Activated naive CD8-positive, alpha-beta T cell treated with anti-CD3 and anti-CD28 coated beads for 36 hours (primary cell): ENCODE results near the gene PCDHGA1. TPM values are rescaled to one million over a fixed set of nuclear protein-coding genes. Genes with fewer than 3 reads are reported as not detected.

Experiments
- DNase-seq: peaks from one replicate; pipeline ENCODE4 v3.0.0; 2021
- H3K27ac Mint-ChIP-seq: one replicate; pipeline ENCODE4 v1.8.0; 2022; ENCODE audit warnings: mild to moderate bottlenecking, moderate library complexity, mixed read lengths
- H3K27me3 Mint-ChIP-seq: one replicate; pipeline ENCODE4 v1.8.0; 2022; ENCODE audit warnings: mild to moderate bottlenecking, mixed read lengths
- H3K36me3 Mint-ChIP-seq: one replicate; pipeline ENCODE4 v1.8.0; 2021; ENCODE audit warnings: mild to moderate bottlenecking, mixed read lengths
- H3K4me1 Mint-ChIP-seq: one replicate; pipeline ENCODE4 v1.8.0; 2021; ENCODE audit warnings: mixed read lengths
- H3K4me3 Mint-ChIP-seq: one replicate; pipeline ENCODE4 v1.8.0; 2022; ENCODE audit warnings: mild to moderate bottlenecking, moderate library complexity, mixed read lengths
- H3K9me3 Mint-ChIP-seq: one replicate; pipeline ENCODE4 v1.8.0; 2022; ENCODE audit warnings: mixed read lengths
- total RNA-seq, 2 experiments: library from RNA; stranded (reverse); gene quantifications; one replicate each; pipeline ENCODE4 v1.2.3, GENCODE V29; 2021

Gene PCDHGA1
- total RNA-seq, 2 experiments from 2014 or later = not detected

DNA sequence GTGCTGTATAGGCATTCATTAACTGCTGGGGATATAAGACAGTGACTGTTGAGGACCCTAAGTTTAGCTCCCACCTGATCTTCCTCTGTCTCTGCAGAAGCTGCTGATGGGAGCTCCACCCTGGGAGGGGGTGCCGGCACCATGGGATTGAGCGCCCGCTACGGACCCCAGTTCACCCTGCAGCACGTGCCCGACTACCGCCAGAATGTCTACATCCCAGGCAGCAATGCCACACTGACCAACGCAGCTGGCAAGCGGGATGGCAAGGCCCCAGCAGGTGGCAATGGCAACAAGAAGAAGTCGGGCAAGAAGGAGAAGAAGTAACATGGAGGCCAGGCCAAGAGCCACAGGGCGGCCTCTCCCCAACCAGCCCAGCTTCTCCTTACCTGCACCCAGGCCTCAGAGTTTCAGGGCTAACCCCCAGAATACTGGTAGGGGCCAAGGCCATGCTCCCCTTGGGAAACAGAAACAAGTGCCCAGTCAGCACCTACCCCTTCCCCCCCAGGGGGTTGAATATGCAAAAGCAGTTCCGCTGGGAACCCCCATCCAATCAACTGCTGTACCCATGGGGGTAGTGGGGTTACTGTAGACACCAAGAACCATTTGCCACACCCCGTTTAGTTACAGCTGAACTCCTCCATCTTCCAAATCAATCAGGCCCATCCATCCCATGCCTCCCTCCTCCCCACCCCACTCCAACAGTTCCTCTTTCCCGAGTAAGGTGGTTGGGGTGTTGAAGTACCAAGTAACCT is 180.7 kb downstream of the PCDHGA1 start:
- Mint-ChIP-seq H3K4me1 (peaks cover 36% of the 10 kb centered on the region), H3K4me3 (no peak overlapping the region), H3K9me3 (no peaks in the 10 kb centered on the region), H3K27me3 (no peaks in the 10 kb centered on the region), H3K27ac (no peak overlapping the region), H3K36me3 (peaks cover 18% of the 10 kb centered on the region)
- DNase-seq = no peak

DNA sequence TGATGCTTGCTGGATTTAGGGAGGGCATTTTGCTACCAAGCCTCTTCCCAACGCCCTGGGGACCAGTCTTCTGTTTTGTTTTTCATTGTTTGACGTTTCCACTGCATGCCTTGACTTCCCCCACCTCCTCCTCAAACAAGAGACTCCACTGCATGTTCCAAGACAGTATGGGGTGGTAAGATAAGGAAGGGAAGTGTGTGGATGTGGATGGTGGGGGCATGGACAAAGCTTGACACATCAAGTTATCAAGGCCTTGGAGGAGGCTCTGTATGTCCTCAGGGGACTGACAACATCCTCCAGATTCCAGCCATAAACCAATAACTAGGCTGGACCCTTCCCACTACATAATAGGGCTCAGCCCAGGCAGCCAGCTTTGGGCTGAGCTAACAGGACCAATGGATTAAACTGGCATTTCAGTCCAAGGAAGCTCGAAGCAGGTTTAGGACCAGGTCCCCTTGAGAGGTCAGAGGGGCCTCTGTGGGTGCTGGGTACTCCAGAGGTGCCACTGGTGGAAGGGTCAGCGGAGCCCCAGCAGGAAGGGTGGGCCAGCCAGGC is 181.5 kb downstream of the PCDHGA1 start:
- DNase-seq = no peak
- H3K27me3 Mint-ChIP-seq = no peaks in the 10 kb centered on the region
- H3K27ac Mint-ChIP-seq = no peak overlapping the region
- no peaks in the 10 kb centered on the region for H3K9me3 Mint-ChIP-seq
- no peak overlapping the region for H3K4me3 Mint-ChIP-seq
- peaks cover 26% of the 10 kb centered on the region for H3K36me3 Mint-ChIP-seq
- H3K4me1 Mint-ChIP-seq = peaks cover 36% of the 10 kb centered on the region

DNA sequence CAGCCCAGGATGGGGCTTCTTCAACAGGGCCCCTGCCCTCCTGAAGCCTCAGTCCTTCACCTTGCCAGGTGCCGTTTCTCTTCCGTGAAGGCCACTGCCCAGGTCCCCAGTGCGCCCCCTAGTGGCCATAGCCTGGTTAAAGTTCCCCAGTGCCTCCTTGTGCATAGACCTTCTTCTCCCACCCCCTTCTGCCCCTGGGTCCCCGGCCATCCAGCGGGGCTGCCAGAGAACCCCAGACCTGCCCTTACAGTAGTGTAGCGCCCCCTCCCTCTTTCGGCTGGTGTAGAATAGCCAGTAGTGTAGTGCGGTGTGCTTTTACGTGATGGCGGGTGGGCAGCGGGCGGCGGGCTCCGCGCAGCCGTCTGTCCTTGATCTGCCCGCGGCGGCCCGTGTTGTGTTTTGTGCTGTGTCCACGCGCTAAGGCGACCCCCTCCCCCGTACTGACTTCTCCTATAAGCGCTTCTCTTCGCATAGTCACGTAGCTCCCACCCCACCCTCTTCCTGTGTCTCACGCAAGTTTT is 182.1 kb downstream of the PCDHGA1 start:
- peak; percentile 79 for DNase-seq
- Mint-ChIP-seq H3K4me3 (peak overlapping the region; percentile 73), H3K9me3 (no peaks in the 10 kb centered on the region), H3K27me3 (no peaks in the 10 kb centered on the region), H3K4me1 (peaks cover 36% of the 10 kb centered on the region), H3K27ac (peak overlapping the region; percentile 67), H3K36me3 (peaks cover 26% of the 10 kb centered on the region)

DNA sequence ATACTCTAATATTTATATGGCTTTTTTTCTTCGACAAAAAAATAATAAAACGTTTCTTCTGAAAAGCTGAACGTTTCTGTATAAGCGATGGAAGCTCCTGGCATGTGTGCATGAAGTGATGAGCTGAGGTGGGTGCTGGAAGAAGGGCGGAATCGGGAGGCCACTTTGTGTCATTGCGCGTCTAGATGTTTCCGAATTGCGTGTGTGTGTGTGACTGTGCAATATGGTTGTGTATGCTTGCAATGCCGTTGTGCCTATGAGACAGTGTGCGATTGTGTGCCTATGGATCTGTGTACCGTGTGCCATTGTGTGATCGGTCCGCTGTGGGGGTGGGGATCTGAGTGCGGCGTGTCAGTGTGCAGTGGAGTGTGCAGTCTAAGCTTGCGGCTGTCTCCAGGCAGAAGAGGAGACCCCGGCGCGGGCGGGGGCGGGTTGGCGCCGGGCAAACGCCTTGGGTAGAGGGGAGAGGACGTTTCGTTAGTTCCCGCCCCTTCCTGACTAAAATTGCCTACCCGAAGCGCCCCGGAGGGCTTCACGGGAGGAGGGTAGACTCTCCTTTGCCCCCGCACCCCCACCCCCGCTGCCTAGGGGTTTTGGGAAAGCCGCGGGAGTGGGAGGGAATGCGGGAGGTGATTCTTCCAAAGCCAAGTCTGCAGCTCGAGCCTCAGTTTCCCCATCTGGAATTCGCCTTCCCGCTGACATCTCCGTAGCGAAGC is 182.8 kb downstream of the PCDHGA1 start:
- Mint-ChIP-seq H3K4me3 (peak overlapping the region; percentile 73), H3K36me3 (peaks cover 27% of the 10 kb centered on the region), H3K4me1 (peaks cover 36% of the 10 kb centered on the region), H3K9me3 (no peaks in the 10 kb centered on the region), H3K27ac (peak overlapping the region; percentile 67), H3K27me3 (no peaks in the 10 kb centered on the region)
- DNase-seq = peak; percentile 47

DNA sequence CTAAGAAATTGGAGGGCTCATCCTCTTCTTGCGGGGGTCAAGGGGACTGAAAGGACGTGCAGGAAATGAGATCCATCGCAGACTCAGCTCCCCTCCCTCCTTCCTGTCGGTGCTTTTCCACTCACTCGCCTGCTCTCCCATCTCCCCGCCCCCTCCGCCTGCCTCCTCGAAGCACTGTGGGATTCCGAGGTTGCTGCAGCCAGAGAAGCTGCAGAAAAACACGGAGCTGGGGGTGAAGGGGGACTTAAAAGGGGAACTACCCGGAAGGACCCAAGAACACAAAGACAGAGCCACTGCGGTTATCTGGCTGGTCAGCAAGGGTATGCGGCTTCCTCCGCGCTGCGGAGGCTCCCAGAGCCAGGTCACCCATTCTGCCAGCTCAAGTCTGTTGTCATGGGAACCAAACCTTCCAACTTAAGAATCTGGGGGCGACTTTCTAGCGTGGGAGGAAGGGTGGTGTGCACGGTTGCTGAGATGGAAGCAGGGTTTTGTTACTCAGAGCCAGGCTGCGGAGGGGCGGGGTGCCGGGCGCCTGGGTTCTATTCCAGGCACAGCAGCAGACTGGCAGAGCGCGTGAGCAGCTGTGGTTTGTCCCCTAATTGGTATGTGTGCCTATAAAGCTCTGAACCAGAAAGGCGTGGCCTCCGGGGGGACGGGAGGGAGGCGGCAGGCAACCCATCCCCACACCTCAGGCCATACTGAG is 183.5 kb downstream of the PCDHGA1 start:
- peaks cover 28% of the 10 kb centered on the region for H3K36me3 Mint-ChIP-seq
- H3K27ac Mint-ChIP-seq = peak overlapping the region; percentile 67
- no peaks in the 10 kb centered on the region for H3K9me3 Mint-ChIP-seq
- DNase-seq = peak; percentile 76
- H3K4me3 Mint-ChIP-seq = peak overlapping the region; percentile 73
- H3K27me3 Mint-ChIP-seq = no peaks in the 10 kb centered on the region
- H3K4me1 Mint-ChIP-seq = peaks cover 36% of the 10 kb centered on the region

DNA sequence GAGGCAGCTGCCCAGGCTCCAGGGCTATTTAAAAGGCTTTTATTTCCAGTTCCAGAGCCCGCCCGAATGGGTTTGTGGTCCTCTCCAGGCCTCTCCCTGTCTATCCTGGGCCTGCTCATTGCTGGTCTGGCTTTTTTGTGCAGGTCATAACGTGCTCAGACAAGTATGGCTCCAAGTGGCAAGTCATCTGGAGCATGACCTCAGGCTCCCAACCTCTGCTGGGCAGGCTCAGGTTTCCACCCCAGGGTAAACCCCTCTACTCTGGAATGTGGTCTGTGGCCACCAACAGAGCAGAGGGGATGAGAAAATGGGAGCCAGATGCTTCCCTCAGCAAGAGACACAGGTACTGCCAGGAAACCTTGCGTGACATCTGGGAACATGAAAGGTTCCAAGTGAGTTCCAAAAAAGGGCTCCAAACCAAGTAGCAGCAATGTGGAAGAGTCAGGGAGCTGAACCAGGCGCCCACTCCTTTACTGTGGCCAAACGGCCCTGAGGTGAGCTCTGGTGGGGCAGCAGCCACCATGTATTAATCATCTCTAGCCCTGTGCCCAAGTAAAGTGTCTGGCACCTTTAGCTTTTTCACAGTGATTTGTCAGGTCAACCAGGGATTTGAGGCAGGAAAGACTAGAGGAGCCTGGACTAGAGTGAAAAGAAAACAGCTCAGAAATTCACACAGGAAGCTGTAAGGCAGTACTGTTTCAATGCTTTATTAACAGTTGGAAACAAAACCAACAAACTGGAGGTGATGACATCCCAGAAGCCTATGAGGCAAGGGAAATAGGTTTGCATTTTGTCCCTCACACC is 184.2 kb downstream of the PCDHGA1 start:
- H3K4me3 Mint-ChIP-seq = no peak overlapping the region
- H3K27ac Mint-ChIP-seq = peak overlapping the region; percentile 76
- DNase-seq = no peak

DNA sequence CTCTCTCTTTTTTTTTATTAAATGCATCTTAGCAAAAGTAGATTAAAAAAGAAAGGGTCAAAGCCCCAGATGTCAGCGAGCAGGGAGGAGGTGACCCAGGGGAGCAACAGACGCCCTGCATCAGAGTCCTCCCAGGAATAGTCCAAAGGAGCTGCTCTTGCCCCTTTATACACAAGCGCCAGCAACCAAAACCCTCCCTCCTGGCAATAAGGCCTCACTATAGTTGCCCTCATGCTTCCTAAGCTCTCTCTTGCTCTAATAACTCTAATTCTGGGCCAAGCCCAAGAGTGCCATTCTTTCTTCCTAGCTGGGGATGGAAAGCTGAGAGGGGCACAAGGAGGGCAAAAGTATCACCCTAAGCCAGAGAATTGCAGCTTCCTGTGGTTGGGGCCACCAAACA is 184.8 kb downstream of the PCDHGA1 start:
- Mint-ChIP-seq H3K4me1 (peaks cover 31% of the 10 kb centered on the region), H3K27ac (peak overlapping the region; percentile 76)

More for the DNA sequence above, 184.2 kb downstream of the PCDHGA1 start:
- Mint-ChIP-seq H3K4me1 (peaks cover 31% of the 10 kb centered on the region), H3K9me3 (no peaks in the 10 kb centered on the region), H3K27me3 (no peaks in the 10 kb centered on the region), H3K36me3 (peaks cover 33% of the 10 kb centered on the region)

DNA sequence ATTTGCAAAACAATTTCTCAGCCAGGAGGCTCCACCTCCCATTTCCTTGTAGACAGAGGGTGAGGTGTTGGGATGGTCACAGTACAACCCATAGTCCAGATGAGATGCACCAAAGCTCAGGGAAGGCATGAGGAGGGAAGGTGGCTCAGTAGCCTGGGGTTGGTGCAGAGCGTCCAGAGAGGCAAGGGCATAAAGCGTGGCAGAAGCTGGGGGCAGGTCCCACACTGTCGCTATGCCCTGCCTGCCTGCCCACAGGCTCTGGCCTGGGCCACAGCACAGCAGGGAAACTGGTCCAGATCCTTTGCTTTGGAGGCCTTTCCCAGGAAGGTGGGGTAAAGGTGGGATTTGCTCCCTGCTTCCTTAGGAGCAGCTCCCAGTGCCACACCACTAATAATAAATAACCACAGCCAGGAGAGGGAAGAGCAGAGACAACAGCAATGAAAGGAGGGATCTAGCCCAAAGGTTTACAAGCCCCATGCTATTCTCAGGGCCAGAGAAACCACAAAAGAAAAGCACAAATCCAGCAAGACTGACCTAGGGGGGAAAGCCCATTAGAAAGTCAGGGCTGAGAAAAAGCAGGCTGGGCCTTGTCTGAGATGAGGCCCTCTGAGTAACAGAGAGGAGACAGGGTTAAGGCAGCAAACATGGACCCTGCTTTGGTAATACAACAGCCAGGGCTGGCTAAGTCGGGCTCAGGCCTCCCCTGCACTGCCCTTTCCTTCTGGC is 185.8 kb downstream of the PCDHGA1 start:
- Mint-ChIP-seq H3K36me3 (peaks cover 48% of the 10 kb centered on the region), H3K4me1 (peaks cover 39% of the 10 kb centered on the region), H3K27me3 (no peaks in the 10 kb centered on the region), H3K27ac (peak overlapping the region; percentile 16), H3K9me3 (no peaks in the 10 kb centered on the region), H3K4me3 (no peak overlapping the region)
- no peak for DNase-seq

More for the DNA sequence above, 184.8 kb downstream of the PCDHGA1 start:
- DNase-seq = no peak
- H3K9me3 Mint-ChIP-seq = no peaks in the 10 kb centered on the region
- H3K36me3 Mint-ChIP-seq = peaks cover 39% of the 10 kb centered on the region
- no peaks in the 10 kb centered on the region for H3K27me3 Mint-ChIP-seq
- H3K4me3 Mint-ChIP-seq = no peak overlapping the region

DNA sequence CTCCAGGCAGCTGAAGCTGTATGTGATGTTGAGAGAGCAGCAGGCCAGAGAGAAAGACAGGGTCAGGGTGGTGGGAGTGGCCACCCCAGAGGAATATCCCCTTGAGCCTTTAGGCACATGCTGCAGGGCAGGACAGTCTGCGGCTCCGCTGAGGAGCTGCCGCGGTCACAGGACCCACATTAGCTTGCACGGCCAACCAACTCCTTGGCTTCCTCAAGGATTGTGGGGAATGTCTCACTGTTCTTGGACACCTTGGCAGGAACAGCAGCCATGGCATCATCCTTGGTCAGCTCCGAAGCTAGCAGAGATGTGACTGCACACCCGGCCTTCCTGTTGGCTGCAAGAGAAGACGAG is 186.3 kb downstream of the PCDHGA1 start:
- Mint-ChIP-seq H3K36me3 (peaks cover 54% of the 10 kb centered on the region), H3K4me3 (no peak overlapping the region), H3K4me1 (peaks cover 45% of the 10 kb centered on the region), H3K27ac (no peak overlapping the region), H3K27me3 (no peaks in the 10 kb centered on the region), H3K9me3 (no peaks in the 10 kb centered on the region)
- no peak for DNase-seq

DNA sequence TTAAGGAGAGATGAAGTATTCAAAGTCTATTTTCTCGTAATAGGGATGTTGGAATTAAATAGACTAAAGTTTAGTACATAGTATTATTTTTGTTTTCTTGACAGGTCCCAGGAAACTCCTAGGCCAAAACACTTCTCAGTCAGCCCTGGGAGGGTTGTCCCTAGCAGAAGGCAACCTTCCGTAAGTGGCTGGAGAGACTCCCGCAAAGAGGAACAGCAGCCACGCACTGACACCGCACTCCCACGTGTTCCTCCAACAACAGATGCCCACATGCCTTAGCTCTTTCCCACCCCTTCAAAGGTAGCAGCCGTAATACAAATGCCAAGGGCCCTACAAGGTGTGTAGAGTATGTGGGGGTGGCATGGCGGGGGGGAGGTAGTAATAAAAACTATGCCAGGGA is 187.0 kb downstream of the PCDHGA1 start:
- Mint-ChIP-seq H3K4me3 (no peak overlapping the region), H3K27me3 (no peaks in the 10 kb centered on the region), H3K9me3 (no peaks in the 10 kb centered on the region), H3K4me1 (peaks cover 51% of the 10 kb centered on the region), H3K27ac (no peak overlapping the region), H3K36me3 (peaks cover 60% of the 10 kb centered on the region)
- no peak for DNase-seq

DNA sequence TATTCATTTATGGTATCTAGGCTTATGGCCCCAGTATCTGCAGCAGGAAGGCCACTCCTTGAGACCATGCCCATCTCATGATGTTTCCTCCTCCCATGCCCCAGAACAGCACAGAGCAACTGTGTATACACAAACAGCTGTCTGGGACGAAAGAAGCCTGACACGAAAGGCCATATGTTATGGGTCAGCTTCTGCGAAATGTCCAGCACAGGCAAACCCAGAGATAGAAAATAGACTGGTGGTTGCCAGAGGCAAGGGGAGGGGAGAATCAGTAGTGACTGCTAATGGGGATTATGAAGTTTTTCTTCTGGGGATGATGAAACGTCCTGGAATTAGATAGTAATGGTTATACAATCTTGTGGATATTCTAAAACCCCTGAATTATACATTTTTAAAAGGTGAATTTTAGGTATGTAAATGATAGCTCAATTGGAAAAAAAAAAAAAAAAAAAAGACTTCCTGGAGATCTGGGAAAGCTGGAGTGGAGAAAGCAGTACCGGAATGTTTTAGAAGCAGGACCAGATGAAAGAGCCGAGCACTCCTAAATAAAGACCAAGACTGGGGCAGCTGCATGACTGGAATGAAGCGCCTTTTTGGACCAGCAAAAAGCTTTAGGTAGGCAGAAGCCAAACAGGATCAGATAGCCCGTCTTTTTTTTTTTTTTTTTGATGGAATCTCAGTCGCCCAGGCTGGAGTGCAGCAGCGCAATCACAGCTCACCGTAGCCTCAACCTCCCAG is 187.7 kb downstream of the PCDHGA1 start:
- DNase-seq = no peak
- H3K27ac Mint-ChIP-seq = peak overlapping the region; percentile 35
- H3K4me3 Mint-ChIP-seq = no peak overlapping the region
- H3K36me3 Mint-ChIP-seq = peaks cover 62% of the 10 kb centered on the region
- H3K4me1 Mint-ChIP-seq = peaks cover 51% of the 10 kb centered on the region
- H3K27me3 Mint-ChIP-seq = no peaks in the 10 kb centered on the region
- no peaks in the 10 kb centered on the region for H3K9me3 Mint-ChIP-seq

DNA sequence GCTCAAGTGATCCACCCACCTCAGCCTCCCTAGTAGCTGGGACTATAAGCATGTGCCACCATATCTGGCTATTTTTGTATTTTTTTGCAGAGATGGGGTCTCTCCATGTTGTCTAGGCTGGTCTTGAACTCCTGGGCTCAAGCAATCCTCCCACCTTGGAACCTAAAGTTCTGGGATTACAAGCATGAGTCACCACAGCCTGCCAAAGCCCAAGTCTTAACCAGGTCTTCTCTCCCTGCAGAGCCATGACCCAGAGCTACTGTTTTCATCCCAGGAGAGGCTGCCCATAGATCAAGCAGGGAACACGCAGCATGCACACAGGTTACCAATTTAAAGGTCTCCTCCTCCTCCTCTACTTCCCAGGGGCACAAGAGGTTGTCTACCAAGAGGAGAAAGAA is 188.3 kb downstream of the PCDHGA1 start:
- H3K36me3 Mint-ChIP-seq = peaks cover 59% of the 10 kb centered on the region
- no peak overlapping the region for H3K4me3 Mint-ChIP-seq
- DNase-seq = no peak
- no peaks in the 10 kb centered on the region for H3K9me3 Mint-ChIP-seq
- H3K27me3 Mint-ChIP-seq = no peaks in the 10 kb centered on the region
- H3K27ac Mint-ChIP-seq = no peak overlapping the region
- H3K4me1 Mint-ChIP-seq = peaks cover 51% of the 10 kb centered on the region
